ENCODE data around the gene C11orf71.

The C11orf71 gene

DNA sequence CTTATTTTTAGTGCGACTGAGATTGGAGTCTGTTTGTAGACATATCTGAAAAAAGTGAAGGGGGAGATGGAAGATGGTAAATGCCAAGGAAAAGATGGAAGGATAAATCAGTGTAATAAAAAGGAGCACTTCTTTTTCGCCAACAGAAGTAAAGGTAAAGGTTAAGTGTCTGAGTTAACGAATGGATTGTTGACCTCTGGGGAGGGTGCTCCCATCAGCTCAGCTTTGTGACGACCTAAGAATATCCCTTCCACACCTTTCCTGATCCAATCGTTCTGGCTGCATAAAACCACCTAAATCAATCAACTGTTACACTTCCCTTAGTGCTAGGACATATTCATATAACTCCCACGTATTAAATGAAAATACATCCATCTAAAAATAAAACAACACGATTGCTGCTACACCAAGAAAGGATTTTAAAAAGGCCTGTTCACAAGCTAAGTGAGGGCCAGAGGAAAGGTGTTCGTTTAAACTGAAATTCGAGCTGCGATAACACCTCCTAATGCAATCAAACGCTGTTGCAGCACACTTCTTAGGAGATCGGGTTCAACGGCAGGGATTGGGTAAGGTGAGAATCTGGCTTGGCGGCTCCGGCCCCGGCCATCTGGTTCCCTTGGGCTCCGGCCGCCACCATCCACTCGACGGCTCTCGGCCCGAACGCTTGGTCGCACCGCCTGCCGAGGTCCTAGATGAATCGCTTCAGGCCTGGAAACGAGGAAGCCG, 658 bp downstream of the C11orf71 start:
- no peak for DNase-seq (ENCODE audit: low read depth in 2 of 2)

DNA sequence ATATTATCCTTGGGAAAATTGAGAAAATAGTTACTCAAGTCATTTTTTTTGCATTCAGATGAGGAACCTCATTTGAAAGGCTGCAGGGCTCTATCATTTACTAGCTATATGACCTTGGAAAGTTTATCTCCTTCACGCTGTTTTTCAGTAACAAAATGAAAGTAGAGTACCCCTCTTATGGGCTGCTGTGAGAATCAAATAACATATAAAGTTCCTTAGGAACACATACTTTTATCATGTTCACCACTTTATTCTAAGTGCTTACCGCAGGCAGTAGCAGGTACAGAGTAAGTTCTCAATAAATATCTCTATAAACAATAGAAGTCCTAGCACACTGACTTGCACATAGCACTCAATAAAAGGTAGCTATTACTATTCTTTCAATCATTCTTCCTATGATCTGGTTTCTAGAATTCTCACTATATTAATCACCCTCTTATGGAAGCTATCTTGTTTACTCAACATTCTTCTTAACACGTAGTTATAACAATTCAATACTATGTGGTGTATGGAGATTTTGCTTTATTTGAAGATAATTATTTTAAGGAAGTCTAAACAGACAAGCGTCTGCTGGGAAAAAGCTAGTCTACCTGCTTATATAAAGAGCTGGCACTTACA, 1.9 kb downstream of the C11orf71 start:
- DNase-seq (ENCODE audit: low read depth in 2 of 2) = no peak

DNA sequence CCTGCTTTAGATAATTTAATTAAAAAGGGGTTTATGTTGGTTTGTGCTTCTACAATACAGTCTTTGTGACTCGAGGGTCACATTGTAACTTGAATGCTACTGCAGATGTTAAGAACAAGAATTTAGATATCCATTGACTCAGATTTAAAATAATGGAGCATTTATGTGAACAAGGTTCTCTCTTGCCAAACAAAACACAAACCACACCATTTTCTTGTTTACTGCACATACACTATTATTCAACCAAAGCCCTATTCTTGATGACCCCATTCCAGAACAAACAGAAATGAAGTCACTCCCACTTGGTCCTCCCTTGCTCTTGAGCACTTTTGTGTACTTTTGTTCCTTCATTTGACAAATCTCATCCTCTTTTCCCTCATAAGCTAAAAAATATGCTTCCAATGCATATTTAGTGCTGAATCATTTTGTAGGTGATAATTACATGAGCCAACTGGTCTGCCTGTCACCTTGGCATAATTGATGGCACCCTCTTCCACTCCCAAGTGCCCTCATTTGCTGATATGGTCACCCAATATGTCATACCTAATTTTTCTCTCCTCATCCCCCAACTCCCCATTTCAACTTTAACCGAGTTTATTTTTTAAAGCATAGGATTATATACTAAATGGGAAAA, 2.8 kb downstream of the C11orf71 start:
- no peak for DNase-seq (ENCODE audit: low read depth in 2 of 2)

DNA sequence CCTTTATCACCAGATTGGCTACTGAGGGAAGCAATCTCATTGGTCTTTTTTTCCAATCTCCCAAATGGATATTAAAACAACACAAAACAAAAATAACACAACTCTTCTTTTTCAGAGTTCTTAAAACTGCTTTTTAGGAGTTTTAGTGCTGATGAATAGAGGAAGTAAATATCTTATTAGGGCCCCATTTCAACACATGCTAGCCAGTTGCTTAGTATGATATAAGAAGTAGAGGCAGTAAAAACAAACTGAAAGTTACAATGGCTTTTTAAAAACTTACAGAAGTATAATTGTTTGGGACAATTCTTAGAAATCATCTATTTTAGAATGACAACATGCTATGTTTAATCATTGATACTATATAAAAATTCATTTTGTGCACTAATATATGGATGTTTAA, 3.4 kb downstream of the C11orf71 start:
- DNase-seq (ENCODE audit: low read depth in 2 of 2) = no peak

DNA sequence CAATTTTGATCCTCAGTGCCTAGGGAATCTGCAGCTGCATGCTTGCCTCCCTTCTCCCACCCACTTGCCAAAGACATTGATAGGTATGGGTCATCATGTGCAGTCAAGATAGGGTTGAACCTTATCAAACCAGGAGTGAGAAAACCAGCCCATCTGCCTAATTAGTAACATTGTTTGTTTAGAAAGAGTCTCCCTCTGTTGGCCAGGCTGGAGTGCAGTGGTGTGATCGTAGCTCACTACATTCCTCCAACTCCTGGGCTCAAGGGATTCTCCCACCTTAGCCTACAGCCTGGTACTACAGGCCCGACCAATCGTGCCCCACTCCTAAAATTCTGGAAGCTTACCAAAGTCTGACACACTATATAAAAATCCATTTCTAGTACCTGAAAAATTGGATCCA, 4.6 kb downstream of the C11orf71 start:
- DNase-seq (ENCODE audit: low read depth in 2 of 2) = no peak

DNA sequence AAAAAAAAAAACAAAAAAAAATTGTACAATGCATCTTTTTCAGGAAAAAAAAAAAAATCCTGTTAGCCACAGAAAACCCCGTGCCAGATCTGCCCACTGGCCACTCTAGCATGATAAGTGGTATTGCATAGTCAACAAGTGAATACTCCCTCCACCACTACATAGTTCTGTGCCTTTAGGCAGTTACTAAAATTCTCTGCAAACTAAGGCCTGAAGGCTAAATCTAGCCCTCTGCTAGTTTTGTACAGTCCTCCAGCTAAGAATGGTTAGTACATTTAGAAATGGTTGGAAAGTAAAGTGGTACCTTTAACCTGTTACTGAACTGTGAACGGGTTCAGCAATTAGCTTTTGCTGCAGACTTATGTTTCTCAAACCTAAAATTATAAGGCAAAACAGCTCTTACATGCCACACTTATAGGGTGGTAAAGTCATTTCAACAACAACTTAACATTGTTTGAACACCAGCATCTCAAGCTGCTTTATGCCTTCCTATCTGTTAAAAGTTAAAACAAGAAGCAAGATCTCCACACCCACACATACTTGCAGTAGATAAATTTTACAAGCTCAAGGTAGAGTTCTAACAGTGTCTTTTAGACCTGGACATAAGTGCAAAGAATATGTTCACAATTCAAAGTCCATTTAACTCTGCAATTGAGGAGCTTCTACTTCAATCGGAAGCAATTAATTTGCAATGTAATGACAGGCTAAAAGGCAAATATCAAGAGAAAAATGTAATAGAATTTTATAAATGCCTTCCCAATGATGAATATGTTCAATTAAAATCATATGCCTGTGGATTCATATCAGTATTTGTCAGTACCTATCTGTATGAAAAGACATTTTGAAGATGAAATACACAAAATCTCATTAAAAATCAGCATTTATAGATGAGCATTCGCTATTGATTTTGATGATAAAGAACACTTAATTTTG, 7.3 kb downstream of the C11orf71 start:
- DNase-seq (ENCODE audit: low read depth in 2 of 2) = no peak

DNA sequence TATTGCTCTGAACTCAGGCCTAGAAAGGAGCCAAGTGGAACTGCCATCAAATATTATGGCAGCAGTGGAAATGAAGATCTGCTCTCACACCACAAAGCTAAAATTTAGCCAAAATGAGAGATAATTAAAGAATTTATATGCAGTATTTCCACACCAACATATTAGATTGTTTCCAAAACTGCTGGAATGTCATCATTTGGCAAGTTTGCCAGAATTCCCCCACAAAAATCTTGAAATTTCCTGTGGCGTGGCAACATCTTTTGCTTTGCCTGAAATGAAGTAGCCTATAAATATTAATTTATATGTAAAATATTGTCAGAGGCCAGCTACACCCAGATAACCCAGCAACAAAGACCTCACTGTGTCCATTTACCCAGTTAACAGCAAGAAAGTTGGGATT, 13.8 kb downstream of the C11orf71 start:
- DNase-seq (ENCODE audit: low read depth in 2 of 2) = no peak

DNA sequence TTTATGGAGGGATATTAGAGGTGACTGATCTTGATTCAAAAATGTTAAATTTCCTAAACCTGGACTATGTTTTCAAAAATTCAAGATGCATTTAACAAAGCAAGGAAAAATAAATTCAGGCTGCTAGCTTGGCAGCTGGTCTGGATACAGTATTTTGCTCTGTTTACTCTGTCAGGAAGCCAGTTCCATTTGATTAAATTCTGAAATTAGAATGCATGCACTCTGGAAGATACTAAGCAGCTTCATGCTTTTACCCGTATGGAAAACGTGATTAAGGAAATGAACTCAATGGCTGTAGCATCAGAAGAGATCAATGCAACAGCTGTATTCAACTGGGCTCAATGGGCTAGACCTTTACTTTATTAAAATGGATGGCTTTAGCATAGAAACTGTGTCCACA, 14.2 kb downstream of the C11orf71 start:
- no peak for DNase-seq (ENCODE audit: low read depth in 2 of 2)

DNA sequence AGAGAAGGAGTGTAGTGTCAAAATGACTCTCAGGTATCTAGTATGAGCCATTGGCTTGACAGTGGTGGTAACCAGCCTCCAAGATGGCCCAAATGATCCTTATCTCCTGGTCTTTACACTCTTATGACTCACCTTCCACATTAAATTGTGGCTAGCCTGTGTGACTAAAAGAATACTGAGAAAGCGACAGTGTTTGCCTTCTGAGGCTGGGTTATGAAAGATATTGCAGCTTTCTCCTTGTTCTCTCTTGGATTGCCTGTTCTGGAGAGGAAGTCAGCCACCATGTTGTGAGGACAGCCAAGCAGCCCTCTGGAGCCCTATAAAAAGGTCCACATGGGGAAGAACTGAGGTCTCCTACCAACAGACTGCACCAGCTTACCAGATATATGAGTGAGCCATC, 15.8 kb downstream of the C11orf71 start:
- DNase-seq (ENCODE audit: low read depth in 2 of 2) = no peak

DNA sequence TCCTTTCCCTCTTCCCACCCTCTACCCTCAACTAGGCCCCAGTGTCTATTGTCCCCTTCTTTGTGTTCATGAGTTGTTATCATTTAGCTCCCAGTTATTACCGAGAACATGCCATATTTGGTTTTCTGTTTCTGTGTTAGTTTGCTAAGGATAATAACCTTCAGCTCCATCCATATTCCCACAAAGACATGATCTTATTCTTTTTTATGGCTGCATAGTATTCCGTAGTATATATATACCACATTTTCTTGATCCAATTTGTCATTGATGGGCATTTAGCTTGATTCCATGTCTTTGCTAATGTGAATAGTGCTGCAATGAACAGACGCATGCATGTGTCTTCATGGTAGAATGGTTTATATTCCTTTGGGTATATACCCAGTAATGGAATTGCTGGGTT, 17.8 kb downstream of the C11orf71 start:
- no peak for DNase-seq (ENCODE audit: low read depth in 2 of 2)

DNA sequence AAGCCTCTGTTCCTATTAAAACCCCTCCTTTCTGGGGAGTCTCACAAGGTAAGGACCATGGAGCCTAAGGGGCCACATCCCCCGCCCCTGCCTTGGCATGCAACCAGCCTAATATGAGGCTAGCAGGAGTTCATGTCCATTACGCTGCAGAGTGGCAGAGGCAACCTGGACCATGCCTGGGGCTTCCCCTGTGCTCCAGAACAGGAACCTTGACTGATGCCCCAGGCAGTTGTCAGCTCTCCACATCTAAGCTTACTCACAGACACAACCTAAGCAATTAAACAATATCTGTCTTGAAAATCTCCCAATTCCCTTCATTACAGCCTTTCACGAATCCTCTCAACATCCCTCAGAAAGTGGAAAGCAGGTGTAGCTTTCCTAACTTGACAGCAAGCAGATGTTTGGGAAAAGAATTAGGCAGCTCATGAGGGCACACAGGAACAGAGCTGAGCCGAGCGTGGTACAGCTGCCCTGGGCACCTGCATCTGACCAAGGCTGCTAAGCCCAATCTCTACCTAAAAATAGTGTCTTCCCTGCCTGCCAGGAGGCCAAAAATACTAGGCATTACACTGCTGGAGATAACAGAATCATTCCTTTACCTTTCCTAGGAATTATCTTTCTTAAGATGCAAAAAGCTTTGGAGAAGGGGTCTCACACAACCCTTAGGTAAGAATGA, 20.8 kb downstream of the C11orf71 start:
- no peak for DNase-seq (ENCODE audit: low read depth in 2 of 2)

DNA sequence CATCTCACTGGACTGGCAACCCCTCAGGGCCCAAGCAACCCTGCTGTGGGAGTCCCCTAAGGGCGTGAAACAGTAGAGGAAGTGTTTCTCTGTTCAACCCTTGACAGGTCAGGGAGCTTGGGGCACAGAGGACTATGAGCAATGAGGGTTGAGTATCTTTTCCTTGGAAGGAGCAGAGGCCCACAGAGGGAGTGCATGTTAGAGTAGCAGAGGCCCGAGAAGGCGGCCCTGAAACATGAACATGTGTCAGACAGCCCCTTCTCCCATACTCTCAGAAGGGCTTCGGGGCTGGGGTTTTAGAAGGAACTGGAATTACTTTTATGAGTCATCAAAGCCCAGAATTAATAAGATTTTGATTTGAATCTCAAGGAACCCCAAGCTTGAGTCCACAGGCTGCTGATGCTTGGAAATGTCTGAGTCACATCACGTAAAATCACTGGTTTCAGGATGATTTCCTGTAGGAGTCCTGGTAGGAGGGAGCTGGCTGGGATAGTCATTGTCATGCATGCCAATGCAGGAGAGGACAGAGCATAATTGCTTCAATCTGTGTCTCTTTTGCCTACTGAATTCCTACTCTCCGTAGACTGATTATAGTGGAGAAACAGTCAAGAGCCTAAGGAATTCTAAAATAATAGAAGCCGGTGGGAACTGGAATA, 22.6 kb downstream of the C11orf71 start:
- no peak for DNase-seq (ENCODE audit: low read depth in 2 of 2)

DNA sequence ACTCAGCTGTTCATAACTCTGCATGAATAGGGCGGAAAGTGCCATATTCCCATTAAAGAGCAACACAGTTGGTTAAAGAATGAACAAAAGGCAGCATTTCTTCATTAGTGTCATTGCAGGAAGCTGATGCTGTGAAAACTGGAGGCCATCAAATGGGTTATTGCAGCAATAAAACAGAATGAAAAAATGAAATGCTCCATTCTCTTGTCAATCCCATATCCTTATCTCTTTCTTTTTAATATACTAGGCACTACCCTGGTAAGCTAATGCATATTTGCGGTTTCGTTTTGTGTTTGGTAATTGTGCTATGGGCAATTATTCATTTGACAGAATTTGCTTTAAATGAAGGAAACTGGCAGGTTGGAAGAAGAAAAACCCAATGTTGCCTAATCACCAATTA, 25.3 kb downstream of the C11orf71 start:
- no peak for DNase-seq (ENCODE audit: low read depth in 2 of 2)

DNA sequence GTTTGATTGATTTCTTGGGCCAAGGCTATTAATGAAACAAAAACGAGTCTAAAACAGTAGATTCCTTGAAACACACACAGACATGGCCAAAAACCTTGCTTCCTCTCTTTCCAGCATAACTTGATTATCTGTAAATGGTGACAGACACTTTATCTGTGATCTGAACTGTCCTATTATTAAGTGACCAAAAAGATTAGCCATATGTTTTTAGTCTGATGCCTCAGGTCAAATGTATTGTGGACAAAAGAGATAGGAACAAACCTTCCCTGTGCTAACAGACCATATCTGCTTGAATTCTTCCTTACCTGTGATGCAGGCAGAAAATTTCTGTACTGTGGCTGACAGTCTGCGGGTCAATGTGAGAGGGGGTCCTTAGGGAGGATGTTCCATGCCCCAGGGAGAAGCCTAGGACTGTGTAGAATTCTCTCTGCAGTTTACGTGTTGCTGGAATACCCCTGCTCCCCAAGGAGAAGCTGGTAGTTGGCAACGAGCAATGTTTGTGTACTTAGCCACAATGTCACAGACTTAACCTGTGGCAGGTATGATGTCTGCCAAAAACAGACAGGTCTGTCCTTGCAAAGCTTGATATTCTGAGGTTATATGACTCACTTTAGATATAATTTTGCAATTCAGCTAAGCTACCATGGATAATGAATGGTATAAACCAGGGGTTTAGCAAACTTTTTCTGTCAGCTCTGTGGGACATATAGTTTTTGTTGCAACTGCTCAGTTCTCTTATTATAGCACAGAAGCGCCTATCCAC, 31.2 kb downstream of the C11orf71 start:
- DNase-seq (ENCODE audit: low read depth in 2 of 2) = no peak

DNA sequence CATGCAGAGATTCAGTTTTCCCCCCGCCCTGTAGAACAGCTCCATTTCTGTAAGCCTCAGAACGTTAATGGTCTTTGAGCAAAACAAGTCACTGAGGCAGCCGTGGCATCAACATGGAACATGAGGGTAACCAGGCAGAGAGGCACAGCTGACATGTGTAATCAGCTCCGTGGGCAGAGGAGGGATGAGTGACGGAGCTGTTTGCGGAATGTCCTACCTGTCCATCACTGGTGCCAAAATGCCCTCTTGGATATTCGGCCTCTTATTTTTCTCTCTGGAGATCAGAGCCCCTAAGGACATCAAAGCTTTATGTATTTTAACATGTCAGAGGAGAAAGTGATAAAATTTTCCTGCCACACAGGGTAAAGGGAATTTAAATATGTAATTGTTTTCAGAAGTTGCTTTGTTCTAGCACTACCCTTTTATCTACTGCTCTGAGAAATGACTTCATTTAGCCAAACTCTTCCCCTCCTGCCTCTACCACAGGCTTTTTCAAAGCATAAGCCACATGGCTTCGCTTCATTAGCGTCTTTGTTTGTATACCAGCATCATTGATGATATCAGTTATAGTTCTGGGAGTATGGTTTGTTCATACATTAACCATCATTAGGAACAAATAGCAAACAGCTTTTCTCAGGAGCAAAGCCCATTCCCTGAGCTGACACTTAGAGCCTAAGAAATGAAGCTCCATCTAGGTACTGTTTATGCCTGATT, 32.9 kb downstream of the C11orf71 start:
- DNase-seq (ENCODE audit: low read depth in 2 of 2) = no peak

DNA sequence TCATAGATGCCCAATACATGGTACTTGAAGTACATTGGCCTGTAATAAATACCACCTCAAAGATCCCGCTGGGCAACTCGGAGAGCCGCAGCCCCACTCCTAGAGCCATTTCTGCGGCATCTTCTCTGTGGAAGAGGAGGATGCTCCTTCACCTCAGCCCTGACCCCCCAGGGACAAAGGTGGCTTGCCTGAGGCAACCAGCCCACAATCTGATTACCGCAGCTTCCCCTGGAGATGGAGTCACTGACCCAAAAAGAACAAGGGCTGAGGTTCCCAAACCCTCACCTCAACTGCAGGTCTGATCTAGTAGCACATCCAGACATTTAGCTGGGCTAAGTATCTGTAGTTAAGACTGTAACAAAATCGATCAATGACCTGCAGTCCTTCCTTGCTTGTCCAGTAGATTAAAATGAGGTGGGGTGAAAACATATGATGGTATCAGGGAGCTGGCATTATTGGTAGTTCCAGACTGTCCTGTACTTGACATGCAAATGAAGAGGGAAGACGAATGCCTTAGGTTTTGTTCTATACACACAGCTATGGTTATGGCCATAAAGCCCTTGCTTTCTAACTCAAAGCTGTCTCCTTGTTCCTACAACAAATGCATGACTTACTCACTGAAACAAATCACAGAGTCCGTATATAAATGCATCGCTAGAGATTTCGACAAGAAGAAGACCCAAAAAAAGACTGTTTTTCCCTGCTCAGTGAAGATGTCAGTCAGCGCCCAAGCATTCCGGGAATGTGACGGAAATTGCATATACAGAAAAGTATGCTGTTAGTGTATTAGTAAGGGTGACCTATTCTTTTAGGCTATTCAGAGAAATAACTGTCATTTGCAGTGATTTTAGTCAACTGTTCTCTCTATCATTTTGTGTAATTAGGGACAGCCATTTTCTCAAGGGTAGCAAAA, 33.7 kb downstream of the C11orf71 start:
- DNase-seq (ENCODE audit: low read depth in 2 of 2) = no peak

DNA sequence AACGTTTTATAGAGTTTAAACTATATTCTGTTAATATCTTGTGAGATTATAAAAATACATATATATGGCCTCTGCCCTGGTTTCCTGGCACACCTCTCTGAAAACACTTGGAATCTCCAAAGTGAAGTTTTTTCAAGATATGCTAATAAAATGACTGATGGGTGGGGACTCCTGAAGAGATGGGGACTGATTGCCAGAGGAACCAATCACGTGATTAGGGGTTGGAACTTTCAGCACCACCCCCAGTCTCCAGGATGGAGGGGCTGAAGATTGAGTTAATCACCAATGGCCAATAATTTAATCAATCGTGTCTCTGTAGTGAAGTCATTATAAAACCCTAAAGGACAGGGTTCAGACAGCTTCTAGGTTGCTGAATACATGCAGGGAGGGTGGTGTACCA, 37.4 kb downstream of the C11orf71 start:
- DNase-seq (ENCODE audit: low read depth in 2 of 2) = no peak

DNA sequence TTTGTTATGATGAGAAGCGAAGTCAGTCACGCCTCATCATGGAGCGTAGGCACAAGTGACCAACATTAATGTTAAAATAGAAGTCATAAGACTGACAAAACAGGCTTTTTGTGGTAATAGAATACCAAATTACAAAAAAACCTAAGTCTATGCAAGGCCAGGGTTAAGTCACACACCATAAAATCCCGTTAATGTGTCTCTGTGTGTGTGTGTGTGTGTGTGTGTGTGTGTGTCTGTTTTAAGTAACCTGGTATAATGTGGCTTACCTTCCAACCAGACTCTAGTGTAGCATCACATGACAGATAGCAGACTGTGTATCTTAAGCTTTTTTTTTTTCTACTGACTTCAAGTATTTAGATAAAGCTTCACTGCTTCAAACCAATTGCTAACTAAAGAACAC, 38.0 kb downstream of the C11orf71 start:
- DNase-seq (ENCODE audit: low read depth in 2 of 2) = no peak

DNA sequence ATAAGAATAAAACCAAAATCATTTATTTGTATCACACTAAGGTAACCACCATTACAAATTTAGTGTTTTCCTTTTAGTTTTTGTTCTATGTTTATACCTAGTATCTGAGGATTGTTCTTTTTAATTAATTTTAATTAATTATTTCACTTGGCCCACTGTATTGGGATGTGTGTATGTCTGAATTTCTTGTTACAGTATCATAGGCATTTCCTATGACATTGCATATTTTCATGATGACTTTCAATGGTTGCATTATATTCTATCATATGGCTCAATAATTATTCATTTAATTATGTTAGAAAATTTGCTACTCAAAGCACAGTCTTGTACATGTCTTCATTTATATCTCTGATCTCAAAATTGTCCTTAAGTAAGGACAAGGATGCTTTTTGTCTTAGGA, 41.0 kb downstream of the C11orf71 start:
- DNase-seq (ENCODE audit: low read depth in 2 of 2) = no peak
